BJ (cell line): ENCODE data around the gene DLL4. TPM values are rescaled to one million over a fixed set of nuclear protein-coding genes. Genes with fewer than 3 reads are reported as not detected.
A peak's percentile ranks its signal among the peaks of the same experiment; 100 is the strongest.

Experiments
- CTCF ChIA-PET: fragments of 350-600 bp; formaldehyde crosslinking; extraction: SDS; loops from one replicate; lab custom pipeline; 2021; ENCODE audit warnings: antibody characterized with exemption, inconsistent platforms; lab: Yijun Ruan, JAX
- POLR2A ChIA-PET: fragments of 300-600 bp; sonication (Branson Sonifier 250); formaldehyde crosslinking; extraction: SDS; loops from one replicate; lab custom pipeline; 2021; ENCODE audit warnings: antibody characterized with exemption; lab: Charles Lee
- DNase-seq: peaks from one replicate; pipeline ENCODE4 v3.0.0-alpha.2; 2011; ENCODE audit warnings: low read depth
- H3K27me3 ChIP-seq: 2 replicates; pipeline ENCODE4 v1.6.0; 2011; ENCODE audit warnings: low read length; ENCODE audit not compliant: control insufficient read depth, insufficient read depth
- H3K36me3 ChIP-seq: 2 replicates; pipeline ENCODE4 v1.5.1; 2011; ENCODE audit warnings: low read length; ENCODE audit not compliant: control insufficient read depth, insufficient read depth
- H3K4me3 ChIP-seq: 2 replicates; pipeline ENCODE4 v1.5.1; 2011; ENCODE audit warnings: low read depth, mild to moderate bottlenecking, control low read depth, low read length
- polyA plus RNA-seq: library from polyadenylated mRNA; depleted of rRNA; stranded (reverse); fragments of >200 nt; gene quantifications from 2 replicates; pipeline ENCODE4 v1.2.3, GENCODE V29; 2011
- TF ChIP-seq, protein P1 (sequence below): IDR thresholded peaks from 2 replicates; pipeline ENCODE4 v1.5.1; 2011; ENCODE audit warnings: low read depth, mild to moderate bottlenecking, control low read depth, inconsistent platforms, low read length, moderate library complexity; ENCODE audit not compliant: insufficient read depth

Gene DLL4
- polyA plus RNA-seq, 1 experiment: 0.47 TPM

DNA sequence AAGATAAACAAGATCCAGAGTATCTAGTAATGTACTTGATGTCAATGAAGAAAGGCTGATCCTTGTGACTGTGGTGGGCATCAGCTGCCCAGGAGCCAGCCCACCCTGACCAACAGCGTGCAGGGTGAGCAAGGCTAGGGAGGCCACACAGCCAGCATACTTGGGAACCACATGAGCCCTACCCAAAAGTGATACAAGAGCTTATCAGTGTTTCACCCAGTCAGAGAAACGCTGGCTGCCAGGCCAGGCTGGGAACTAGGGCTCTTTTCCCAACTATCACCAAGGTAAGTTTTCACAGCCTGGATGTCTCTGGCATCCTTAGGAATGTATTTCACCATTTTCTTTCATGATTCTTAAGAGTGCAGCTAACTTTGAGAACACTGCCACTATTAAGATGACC lies 49.0 kb downstream of the DLL4 start:
- peaks cover 24% of the 10 kb centered on the region for H3K36me3 ChIP-seq
- ChIA-PET POLR2A (no interaction called here), CTCF (no interaction called here)
- no peaks in the 10 kb centered on the region for H3K27me3 ChIP-seq
- no peak for DNase-seq
- TF ChIP-seq, protein P1, sequence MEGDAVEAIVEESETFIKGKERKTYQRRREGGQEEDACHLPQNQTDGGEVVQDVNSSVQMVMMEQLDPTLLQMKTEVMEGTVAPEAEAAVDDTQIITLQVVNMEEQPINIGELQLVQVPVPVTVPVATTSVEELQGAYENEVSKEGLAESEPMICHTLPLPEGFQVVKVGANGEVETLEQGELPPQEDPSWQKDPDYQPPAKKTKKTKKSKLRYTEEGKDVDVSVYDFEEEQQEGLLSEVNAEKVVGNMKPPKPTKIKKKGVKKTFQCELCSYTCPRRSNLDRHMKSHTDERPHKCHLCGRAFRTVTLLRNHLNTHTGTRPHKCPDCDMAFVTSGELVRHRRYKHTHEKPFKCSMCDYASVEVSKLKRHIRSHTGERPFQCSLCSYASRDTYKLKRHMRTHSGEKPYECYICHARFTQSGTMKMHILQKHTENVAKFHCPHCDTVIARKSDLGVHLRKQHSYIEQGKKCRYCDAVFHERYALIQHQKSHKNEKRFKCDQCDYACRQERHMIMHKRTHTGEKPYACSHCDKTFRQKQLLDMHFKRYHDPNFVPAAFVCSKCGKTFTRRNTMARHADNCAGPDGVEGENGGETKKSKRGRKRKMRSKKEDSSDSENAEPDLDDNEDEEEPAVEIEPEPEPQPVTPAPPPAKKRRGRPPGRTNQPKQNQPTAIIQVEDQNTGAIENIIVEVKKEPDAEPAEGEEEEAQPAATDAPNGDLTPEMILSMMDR: no peak
- H3K4me3 ChIP-seq: no peak overlapping the region

DNA sequence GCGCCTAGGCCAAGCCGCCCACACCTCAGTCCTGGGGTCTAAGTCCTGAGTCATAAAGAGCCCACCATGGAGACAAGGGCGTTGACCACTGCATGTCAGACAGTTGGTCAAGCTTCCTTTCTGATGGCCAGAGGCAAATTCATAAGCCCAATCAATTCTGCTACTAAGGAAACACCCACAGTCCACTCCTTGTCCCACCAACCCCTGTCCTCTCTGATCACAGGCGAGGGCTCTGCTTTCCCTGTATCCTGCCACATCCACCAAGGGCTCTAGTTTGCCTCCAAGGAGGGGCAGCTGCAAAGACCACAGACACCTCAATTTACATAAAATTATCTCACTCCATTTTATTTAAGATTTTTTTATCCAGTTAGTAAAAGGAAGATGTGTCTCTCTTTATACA lies 49.4 kb downstream of the DLL4 start:
- CTCF ChIA-PET: no interaction called here
- Histone ChIP-seq H3K36me3 (peaks cover 24% of the 10 kb centered on the region), H3K4me3 (no peak overlapping the region), H3K27me3 (no peaks in the 10 kb centered on the region)
- POLR2A ChIA-PET: no interaction called here
- no peak for DNase-seq
- TF ChIP-seq, protein P1: no peak

- POLR2A ChIA-PET: no interaction called here
- no peak overlapping the region for H3K4me3 ChIP-seq
- TF ChIP-seq, protein P1: no peak
- DNase-seq: no peak
- H3K36me3 ChIP-seq: peaks cover 29% of the 10 kb centered on the region
- CTCF ChIA-PET: interaction anchor here (1.5 to 2.6 kb wide), 2 partner anchors 39 to 87 kb away, joined by 3 to 19 read pairs; partner anchors contain the start of gene VPS18
- H3K27me3 ChIP-seq: no peaks in the 10 kb centered on the region
Measured at GRCh38 chr15:40981186-40981585, 52.0 kb downstream of the DLL4 start.

DNA sequence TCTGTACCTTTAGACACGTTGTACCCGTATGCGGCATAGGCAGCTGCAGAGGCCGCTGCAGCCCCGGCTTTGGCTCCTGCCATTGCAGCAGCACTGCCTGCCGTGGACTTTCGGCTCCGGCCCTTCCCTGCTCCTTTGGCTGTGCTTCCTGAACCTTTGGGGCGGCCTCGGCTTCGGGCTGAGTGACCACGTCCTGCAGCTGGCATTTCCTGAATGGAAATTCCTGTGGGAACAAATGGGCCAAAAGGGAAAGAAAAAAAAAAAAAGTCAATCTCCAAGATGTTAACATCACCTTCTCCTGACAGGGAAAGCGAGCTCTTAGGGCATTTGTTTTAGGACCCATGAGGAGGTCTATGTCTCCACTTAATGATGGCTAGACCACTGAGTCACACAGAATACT lies 53.7 kb downstream of the DLL4 start:
- TF ChIP-seq, protein P1: no peak
- ChIA-PET CTCF (interaction anchor here (0.8 to 2.6 kb wide), 12 partner anchors 8 to 89 kb away, joined by 3 to 19 read pairs (median 4); partner anchors contain the start of gene VPS18), POLR2A (no interaction called here)
- Histone ChIP-seq H3K36me3 (peaks cover 27% of the 10 kb centered on the region), H3K4me3 (no peak overlapping the region), H3K27me3 (no peaks in the 10 kb centered on the region)
- peak; percentile 81 for DNase-seq

- CTCF ChIA-PET: interaction anchor here (1.0 to 2.8 kb wide), 3 partner anchors 34 to 48 kb away, joined by 3 to 11 read pairs (median 8); no protein-coding TSS in a partner anchor
- peaks cover 19% of the 10 kb centered on the region for H3K36me3 ChIP-seq
Measured at GRCh38 chr15:40984406-40984805, 55.3 kb downstream of the DLL4 start.

More at GRCh38 chr15:40984406-40984805, 55.3 kb downstream of the DLL4 start:
- Histone ChIP-seq H3K4me3 (no peak overlapping the region), H3K27me3 (no peaks in the 10 kb centered on the region)
- TF ChIP-seq, protein P1: no peak
- DNase-seq: no peak
- POLR2A ChIA-PET: interaction anchor here (0.7 kb wide), 1 partner anchor 198 kb away, joined by 7 read pairs; no protein-coding TSS in a partner anchor
